ENCODE measurements around the gene IKZF4. TPM values are rescaled to one million over a fixed set of nuclear protein-coding genes. Genes with fewer than 3 reads are reported as not detected.

Gene IKZF4
- total and polyA plus RNA-seq, 2 experiments from 2014 or later: 4.6 to 9.0 TPM

GRCh38 chr12:56062996-56063395 lies 42.2 kb downstream of the IKZF4 start:
- Histone ChIP-seq H3K4me1 (ENCODE audit: insufficient read depth) (no peaks in the 10 kb centered on the region), H3K27me3 (ENCODE audit: insufficient read depth) (no peaks in the 10 kb centered on the region), H3K79me2 (replicated peaks; ENCODE audit: insufficient read depth) (no peaks in the 10 kb centered on the region), H3K9me2 (ENCODE audit: insufficient read depth) (no peaks in the 10 kb centered on the region), H2AFZ (no peak overlapping the region), H3F3A (replicated peaks; ENCODE audit: low read depth) (0 out of 2 replicates have a peak, but pooled peaks cover 7% of the 10 kb centered on the region), H3K27ac (ENCODE audit: low read depth) (peak overlapping the region; percentile 50; the same call in 1 of the 2 replicates), H3K4me3 (no peak overlapping the region), H3K36me3 (ENCODE audit: insufficient read depth) (no peaks in the 10 kb centered on the region), H3K4me2 (no peak overlapping the region), H4K20me1 (replicated peaks; ENCODE audit: insufficient read depth) (no peaks in the 10 kb centered on the region)
- H3K27ac Mint-ChIP-seq: no peak overlapping the region
- H3K4me3 Mint-ChIP-seq: no peak overlapping the region
- H3K36me3 Mint-ChIP-seq (ENCODE audit: low read depth): no peaks in the 10 kb centered on the region
- no peaks in the 10 kb centered on the region for H3K4me1 Mint-ChIP-seq
- peaks cover 6% of the 10 kb centered on the region for H3K27me3 Mint-ChIP-seq (ENCODE audit: insufficient read depth, low read depth, poor library complexity)
- ATAC-seq (no peak), DNase-seq (ENCODE audit: low spot score) (no peak)
- no peaks in the 10 kb centered on the region for H3K9me3 Mint-ChIP-seq
- no peak for TF ChIP-seq EZH2 (IDR thresholded peaks at IDR 0.05; ENCODE audit: low read depth, unreplicated experiment)
- TF ChIP-seq CTCF (conservative IDR thresholded peaks at IDR 0.05; ENCODE audit: low read depth in 2 of 2): no peak
- no peak for TF ChIP-seq ETS1 (IDR thresholded peaks at IDR 0.05)
- no peak for TF ChIP-seq REST (IDR thresholded peaks at IDR 0.05; ENCODE audit: unreplicated experiment)
- no peak for TF ChIP-seq NANOG (IDR thresholded peaks at IDR 0.05; ENCODE audit: borderline replicate concordance)
- no peak for TF ChIP-seq JUNB (IDR thresholded peaks at IDR 0.05; ENCODE audit: unreplicated experiment)
- TF ChIP-seq CREB1 (CRISPR knock-in tag; IDR thresholded peaks at IDR 0.05; ENCODE audit: low read depth): no peak
- TF ChIP-seq ZNF114 (CRISPR knock-in tag; IDR thresholded peaks at IDR 0.05): no peak
- no peak for TF ChIP-seq POLR2AphosphoS5 (IDR thresholded peaks at IDR 0.05; ENCODE audit: low read depth)
- TF ChIP-seq ZNF331 (CRISPR knock-in tag; IDR thresholded peaks at IDR 0.05; ENCODE audit: low read depth): no peak
